GM18526 (cell line): ENCODE measurements around the gene MAP6D1.

Experiments
- POLR2A ChIP-seq: IDR thresholded peaks from 3 replicates; pipeline ENCODE4 v1.6.1; 2011; ENCODE audit not compliant: insufficient read length; ENCODE audit errors: extremely low read depth

The MAP6D1 gene

GRCh38 chr3:183829466-183829865, 4.1 kb upstream of the MAP6D1 start:
- no peak for TF ChIP-seq POLR2A

DNA sequence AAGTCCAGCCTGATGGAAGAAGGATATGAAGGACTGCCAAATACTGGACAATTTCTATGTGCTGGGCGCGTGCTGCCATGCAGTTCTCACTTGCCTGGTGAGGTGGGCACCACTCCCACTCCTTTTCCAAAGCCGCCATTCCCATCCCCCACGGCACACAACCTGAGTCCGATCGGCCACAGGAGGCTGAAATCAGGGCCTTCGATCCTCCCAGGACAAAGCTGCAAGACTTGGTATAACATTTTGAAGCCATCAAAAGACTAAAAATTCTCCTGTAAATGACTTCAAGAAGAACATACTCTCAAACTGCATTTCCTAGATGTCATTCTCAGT, 3.1 kb upstream of the MAP6D1 start:
- no peak for TF ChIP-seq POLR2A

GRCh38 chr3:183827809-183828537, 2.6 kb upstream of the MAP6D1 start:
- TF ChIP-seq POLR2A = no peak

GRCh38 chr3:183826448-183827250, 1.3 kb upstream of the MAP6D1 start:
- TF ChIP-seq POLR2A = no peak

DNA sequence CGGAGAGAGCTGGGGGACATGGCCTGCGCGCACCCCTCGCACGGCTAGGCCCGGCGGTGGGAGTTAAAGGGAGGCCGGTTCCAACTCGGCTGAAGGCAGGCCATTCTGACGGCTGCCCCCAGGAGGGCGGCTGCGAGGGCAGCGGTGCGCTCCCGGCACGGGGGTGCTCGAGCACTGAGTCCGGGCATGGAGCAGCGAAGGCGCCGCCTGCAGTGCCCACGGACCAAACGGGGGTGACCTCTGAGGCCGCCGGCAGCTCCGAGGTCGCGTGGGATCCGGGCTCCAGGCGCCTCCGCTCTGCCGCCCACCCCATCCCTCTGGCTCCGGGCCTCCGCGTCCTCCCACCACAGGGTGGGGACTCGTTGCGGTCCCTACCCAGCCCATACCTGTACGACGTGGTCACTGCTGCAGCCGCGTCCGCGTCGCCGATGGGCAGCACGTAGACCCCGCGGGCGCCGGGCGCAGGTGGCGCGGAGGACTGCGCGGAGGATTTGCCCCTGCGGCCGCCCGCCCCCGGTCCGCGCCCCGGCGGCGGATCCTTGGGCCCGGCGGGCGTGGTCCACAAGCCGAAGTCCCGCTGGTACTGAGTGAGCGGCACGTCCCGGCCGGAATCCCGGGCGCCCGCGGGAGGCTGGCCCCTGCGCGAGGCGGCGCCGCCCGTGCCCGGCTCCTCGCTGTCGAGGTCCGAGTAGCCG, 469 bp downstream of the MAP6D1 start:
- TF ChIP-seq POLR2A = no peak

- no peak for TF ChIP-seq POLR2A
Observed at GRCh38 chr3:183823963-183824362, 1.4 kb downstream of the MAP6D1 start.

DNA sequence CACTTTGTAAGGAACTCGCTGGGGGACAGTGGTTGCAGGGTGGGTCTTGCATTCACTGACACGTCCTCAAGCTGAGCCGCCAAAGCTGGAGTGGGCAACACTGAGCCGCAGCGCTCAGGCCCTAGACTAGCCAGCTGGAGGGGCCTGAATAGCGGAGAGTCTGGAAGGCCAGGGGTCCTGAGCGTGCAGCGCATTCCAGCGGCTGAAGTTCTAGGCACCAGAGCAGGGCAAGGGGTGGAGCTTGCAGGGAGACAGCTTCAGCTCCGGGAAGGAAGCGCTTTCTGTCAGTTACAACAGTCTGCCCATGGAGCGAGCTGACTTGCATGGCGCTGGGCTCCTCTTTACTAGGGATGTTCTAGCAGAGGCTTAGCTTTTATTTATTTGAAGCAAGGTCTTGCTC, 2.7 kb downstream of the MAP6D1 start:
- no peak for TF ChIP-seq POLR2A

- TF ChIP-seq POLR2A = no peak
Observed at GRCh38 chr3:183819831-183820230, 5.5 kb downstream of the MAP6D1 start.

GRCh38 chr3:183818706-183819624, 6.4 kb downstream of the MAP6D1 start:
- TF ChIP-seq POLR2A = no peak

GRCh38 chr3:183818041-183818620, 7.2 kb downstream of the MAP6D1 start:
- no peak for TF ChIP-seq POLR2A

GRCh38 chr3:183817639-183818038, 7.7 kb downstream of the MAP6D1 start:
- no peak for TF ChIP-seq POLR2A

- TF ChIP-seq POLR2A = no peak
Observed at GRCh38 chr3:183816681-183817510, 8.5 kb downstream of the MAP6D1 start.

- TF ChIP-seq POLR2A = no peak
Observed at GRCh38 chr3:183815951-183816475, 9.4 kb downstream of the MAP6D1 start.

GRCh38 chr3:183815563-183815940, 9.8 kb downstream of the MAP6D1 start:
- no peak for TF ChIP-seq POLR2A
